HG03060 (cell line): ENCODE data around the gene PARVA.

Experiments used
- ATAC-seq: cut with Tn5 transposase; IDR thresholded peaks from one replicate; pipeline ENCODE4 v1.9.1; 2021; ENCODE audit warnings: low read depth, moderate number of reproducible peaks; ENCODE audit not compliant: unreplicated experiment

The PARVA gene

DNA sequence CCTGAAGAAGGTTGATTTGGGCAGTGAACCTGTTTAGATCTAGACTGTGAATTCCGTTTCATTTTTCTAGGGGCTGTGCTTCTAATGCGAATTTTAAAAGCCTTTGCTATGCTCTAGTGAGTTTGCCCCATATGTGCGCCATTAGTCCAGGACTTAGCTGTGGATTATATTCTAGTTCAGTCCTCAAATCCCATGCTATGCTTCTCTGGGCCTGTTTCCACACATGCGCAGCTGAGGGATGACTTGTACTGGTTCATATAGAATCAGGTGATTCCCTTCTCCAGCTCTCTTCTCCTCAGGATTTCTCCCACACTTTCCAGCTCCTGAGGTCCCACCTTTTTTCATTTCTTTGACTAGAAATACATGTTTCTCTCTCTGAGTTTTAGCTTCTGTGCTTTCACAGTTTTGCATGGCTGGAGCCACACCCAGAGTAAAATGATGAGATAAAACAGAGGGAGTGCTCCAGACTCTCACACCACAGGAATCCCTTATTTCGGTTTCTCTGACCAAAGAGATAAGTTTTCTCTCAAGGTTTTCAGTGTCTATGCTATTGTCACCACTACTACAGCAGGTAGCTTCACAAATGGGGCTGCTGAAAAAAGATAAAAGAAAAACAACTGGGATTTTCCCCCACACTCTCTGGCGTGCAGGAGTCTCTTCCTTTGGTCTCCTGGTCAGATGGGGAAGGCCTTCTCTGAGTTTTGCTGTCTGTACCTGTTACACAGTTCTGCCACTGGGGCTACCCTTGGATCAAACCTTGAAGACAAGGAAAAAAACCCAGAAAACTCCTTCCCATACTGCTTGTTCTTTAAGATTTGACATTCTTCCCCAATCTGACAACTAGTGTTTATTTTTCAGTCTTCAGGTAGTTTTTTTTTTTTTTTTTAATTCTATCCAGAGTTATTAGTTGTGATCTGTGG, 200.6 kb downstream of the PARVA start:
- no peak for ATAC-seq

DNA sequence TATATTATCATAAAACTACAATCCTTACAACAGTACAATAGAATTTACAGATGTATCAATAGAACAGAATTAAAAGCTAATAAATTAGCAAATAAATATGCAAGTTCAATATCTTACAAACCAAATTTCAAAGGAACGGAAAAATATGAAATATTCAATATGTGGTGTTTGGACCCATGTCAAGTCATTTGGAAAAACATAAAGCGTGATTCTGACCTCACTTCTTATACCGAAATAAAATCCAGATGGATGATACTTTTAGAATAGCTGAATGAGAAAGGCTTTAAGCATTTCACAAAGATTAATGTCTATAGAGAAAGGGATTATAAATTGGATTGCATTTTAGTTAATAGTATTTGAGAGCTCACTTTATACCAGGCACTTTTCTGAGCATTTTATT, 204.0 kb downstream of the PARVA start:
- ATAC-seq = no peak

DNA sequence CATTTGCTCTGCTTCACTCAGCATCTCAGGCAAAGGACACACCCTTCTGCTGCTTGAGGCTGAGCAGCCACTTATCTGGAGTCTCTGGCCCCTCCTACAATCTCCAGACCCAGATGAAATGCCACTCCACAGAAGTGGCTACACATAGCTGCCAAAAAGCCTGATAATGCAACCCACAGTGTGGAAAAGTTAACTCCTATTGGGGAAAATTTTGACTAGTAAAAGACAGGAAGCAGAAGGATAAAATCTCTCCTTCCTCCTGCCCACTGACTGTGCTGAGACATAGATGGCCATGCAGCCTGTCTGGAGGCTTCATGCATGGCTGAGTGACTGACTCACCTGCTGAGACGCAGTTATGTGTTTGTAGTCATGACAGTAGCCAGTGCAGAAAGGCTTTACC, 204.6 kb downstream of the PARVA start:
- no peak for ATAC-seq
